Transverse colon (tissue), 4 donors: Measurements from ENCODE around the gene BICDL2. TPM values are rescaled to one million over a fixed set of nuclear protein-coding genes. Genes with fewer than 3 reads are reported as not detected.
A peak's percentile ranks its signal among the peaks of the same experiment; 100 is the strongest.
"Not testable (repeated sequence)": the region's sequence is repeated elsewhere in the genome, so short reads cannot be mapped to it uniquely, and the experiment has no call there.

ENCODE experiments used
- DNase-seq: peaks from one replicate; pipeline ENCODE4 v3.0.0-alpha.2; 2019
- H3K27ac ChIP-seq, 4 donors: fragments of 200-600 bp; sonication (generic); 2 replicates each; pipeline ENCODE4 v1.5.1; 2016 to 2018; ENCODE audit warnings: inconsistent platforms in 4 of 4
- H3K27me3 ChIP-seq: fragments of 200-600 bp; sonication (generic); 2 replicates; pipeline ENCODE4 v1.5.1; 2017; ENCODE audit warnings: inconsistent platforms
- H3K36me3 ChIP-seq, 4 donors: fragments of 200-600 bp; sonication (generic); 2 replicates each; pipeline ENCODE4 v1.5.1; 2017 to 2019; ENCODE audit warnings: inconsistent platforms in 4 of 4
- H3K4me1 ChIP-seq, 4 donors: fragments of 200-600 bp; sonication (generic); 2 replicates each; pipeline ENCODE4 v1.5.1; 2017 to 2020; ENCODE audit warnings: inconsistent platforms in 4 of 4
- H3K4me3 ChIP-seq, 4 donors: fragments of 200-600 bp; sonication (generic); 1 replicate in 1 of 4; 2 replicates in 3 of 4; pipeline versions ENCODE4 v1.5.1 to v1.6.1; 2017 to 2019; ENCODE audit warnings: inconsistent platforms in 4 of 4
- H3K9me3 ChIP-seq, 2 donors: fragments of 200-600 bp; sonication (generic); 2 replicates each; pipeline ENCODE4 v1.5.1; 2017 to 2019; ENCODE audit warnings: inconsistent platforms in 2 of 2
- CTCF ChIP-seq, 5 experiments: fragments of 200-600 bp in 3 of 5; fragments of 450-650 bp in 2 of 5; sonication (generic) in 3 of 5; IDR thresholded peaks; 1 replicate in 2 of 5; 2 replicates in 3 of 5; pipeline ENCODE4 v1.5.1; 2016 to 2017; ENCODE audit warnings: antibody characterized with exemption in 5 of 5, inconsistent platforms in 3 of 5, mild to moderate bottlenecking in 2 of 5, moderate library complexity in 1 of 5
- EP300 ChIP-seq: sonication (generic); formaldehyde crosslinking; IDR thresholded peaks from one replicate; pipeline ENCODE4 v1.6.1; 2017; ENCODE audit warnings: antibody characterized with exemption, low read depth
- POLR2A ChIP-seq: fragments of 450-650 bp; IDR thresholded peaks from one replicate; pipeline ENCODE4 v1.6.1; 2016; ENCODE audit warnings: antibody characterized with exemption, mild to moderate bottlenecking, moderate library complexity
- POLR2AphosphoS5 ChIP-seq, 3 donors: sonication (generic); formaldehyde crosslinking; IDR thresholded peaks; one replicate each; pipeline ENCODE4 v1.6.1; 2016; ENCODE audit warnings: antibody characterized with exemption in 3 of 3
- WGBS, 2 donors: methylation state at CpG; one replicate each; pipeline ENCODE4 v1.1.5; 2018; ENCODE audit warnings: low coverage in 1 of 2; 5-methylcytosine and 5-hydroxymethylcytosine counted together
- in situ Hi-C, 4 donors: fragments of 200-750 bp; cut with MboI; loops; one replicate each; pipeline versions ENCODE4 v1.15.0 to v1.15.1; 2017; ENCODE audit warnings: low sequenced_read_pairs in 3 of 4, low pct_ligation_motif_present in 1 of 4, low pct_unique_long_range_greater_than_20kb in 1 of 4
- intact Hi-C: fragments of 100-400 bp; cut with DNase I; formaldehyde crosslinking; loops from one replicate; pipeline ENCODE4 v1.15.1; 2023; ENCODE audit warnings: low total_unique reads
- total RNA-seq, 4 donors: library from RNA; depleted of rRNA; stranded (reverse); fragments of >200 nt; gene quantifications; one replicate each; pipeline ENCODE4 v1.1.0, GENCODE V29; 2016

Gene BICDL2
- total RNA-seq, 4 donors from 2014 or later: 123 to 357 (median 167) TPM

DNA sequence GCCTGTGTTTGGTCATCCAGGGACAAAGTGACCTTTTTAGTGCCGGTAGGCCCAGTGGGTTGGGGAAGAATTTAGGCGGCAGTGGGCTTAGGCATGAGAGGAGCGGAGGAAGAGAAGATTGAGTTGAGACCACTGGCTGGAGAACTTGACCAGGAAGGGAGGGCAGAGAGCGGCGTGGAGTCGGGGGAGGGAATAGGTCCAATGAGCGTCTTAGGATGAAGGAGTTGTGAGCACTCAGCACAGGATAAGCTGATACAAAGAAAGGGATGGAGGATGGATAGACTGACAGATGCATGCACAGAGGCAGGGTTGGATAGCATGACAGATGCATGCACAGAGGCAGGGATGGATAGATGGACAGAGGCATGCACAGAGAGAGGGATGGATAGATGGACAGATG, 36.7 kb upstream of the BICDL2 start:
- H3K27ac ChIP-seq: no peak overlapping the region

DNA sequence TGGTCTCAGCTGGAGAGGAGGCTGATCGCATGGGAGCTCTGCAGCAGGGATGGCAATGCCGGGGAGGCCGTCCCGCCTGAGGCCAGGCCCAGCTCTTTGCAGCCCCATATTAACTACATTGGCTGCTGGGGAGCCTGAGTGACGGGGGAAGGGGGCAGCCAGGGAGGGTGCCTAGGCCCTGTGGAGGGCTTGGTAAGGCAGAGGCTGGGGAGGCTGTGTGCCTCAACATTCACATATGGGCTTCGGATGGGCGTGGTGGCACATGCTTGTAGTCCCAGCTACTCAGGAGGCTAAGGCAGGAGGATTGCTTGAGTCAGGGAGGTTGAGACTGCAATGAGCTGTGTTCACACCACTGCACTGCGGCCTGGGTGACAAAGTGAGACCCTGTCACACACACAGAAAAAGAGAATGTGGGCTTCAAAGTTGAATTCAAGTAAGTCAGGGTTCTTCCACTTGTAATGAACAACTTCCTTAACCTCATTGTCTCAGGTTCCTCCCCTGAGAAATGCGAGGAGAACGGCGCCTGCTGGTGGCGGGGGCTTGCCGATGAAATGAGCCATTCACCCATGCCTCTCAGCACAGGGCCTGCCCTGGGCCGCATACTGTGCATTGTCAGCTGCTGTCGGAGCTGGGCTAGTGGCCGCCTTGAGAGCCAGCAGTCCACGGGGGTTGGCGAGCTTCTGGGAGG, 36.0 kb upstream of the BICDL2 start:
- H3K27ac ChIP-seq, H3K4me1 ChIP-seq, intact Hi-C loops, in situ Hi-C loops, H3K36me3 ChIP-seq, H3K9me3 ChIP-seq, H3K4me3 ChIP-seq, H3K27me3 ChIP-seq: not testable (repeated sequence)
- DNase-seq: peak; percentile 44
- WGBS, 2 donors: 71% methylated on average over 12 of the region's 18 CpGs; no CpG with 5 or more reads in 1 of the 2 donors

More for the DNA sequence above, 36.7 kb upstream of the BICDL2 start:
- 86 to 92% methylated on average over 6 to 7 of the region's 7 CpGs for WGBS, 2 donors
- H3K36me3 ChIP-seq: no peaks in the 10 kb centered on the region
- no peak overlapping the region for H3K4me3 ChIP-seq
- no peaks in the 10 kb centered on the region for H3K9me3 ChIP-seq
- H3K4me1 ChIP-seq: peaks cover 0 to 7% (median 2%) of the 10 kb centered on the region in 4 donors
- TF ChIP-seq POLR2AphosphoS5 (IDR thresholded peaks at IDR 0.05) (no peak), CTCF (IDR thresholded peaks at IDR 0.05) (no peak), EP300 (no peak), POLR2A (no peak)
- intact Hi-C loops (no loop called here), in situ Hi-C loops (no loop called here)
- no peaks in the 10 kb centered on the region for H3K27me3 ChIP-seq
- DNase-seq: no peak

GRCh38 chr16:3072148-3072547, 35.4 kb upstream of the BICDL2 start:
- in situ Hi-C loops, intact Hi-C loops, H3K27ac ChIP-seq, H3K9me3 ChIP-seq, H3K27me3 ChIP-seq, H3K4me3 ChIP-seq, DNase-seq, H3K36me3 ChIP-seq: not testable (repeated sequence)
- 44% methylated on average over 4 of the region's 4 CpGs; no CpG with 5 or more reads in 1 of the 2 donors for WGBS, 2 donors
- peaks cover 0 to 12% (median 9%) of the 10 kb centered on the region in 4 donors for H3K4me1 ChIP-seq

GRCh38 chr16:3071655-3072054, 34.9 kb upstream of the BICDL2 start:
- peaks cover 0 to 12% (median 9%) of the 10 kb centered on the region in 4 donors for H3K4me1 ChIP-seq
- intact Hi-C loops: no loop called here
- H3K4me3 ChIP-seq: no peak overlapping the region
- H3K36me3 ChIP-seq: no peaks in the 10 kb centered on the region
- H3K27ac ChIP-seq: no peak overlapping the region
- H3K9me3 ChIP-seq: no peaks in the 10 kb centered on the region
- in situ Hi-C loops: no loop called here
- no peaks in the 10 kb centered on the region for H3K27me3 ChIP-seq
- DNase-seq: no peak
- no peak for TF ChIP-seq CTCF (IDR thresholded peaks at IDR 0.05)
- TF ChIP-seq POLR2A: no peak
- TF ChIP-seq EP300: no peak
- 72 to 86% methylated on average over 3 to 7 of the region's 7 CpGs for WGBS, 2 donors

DNA sequence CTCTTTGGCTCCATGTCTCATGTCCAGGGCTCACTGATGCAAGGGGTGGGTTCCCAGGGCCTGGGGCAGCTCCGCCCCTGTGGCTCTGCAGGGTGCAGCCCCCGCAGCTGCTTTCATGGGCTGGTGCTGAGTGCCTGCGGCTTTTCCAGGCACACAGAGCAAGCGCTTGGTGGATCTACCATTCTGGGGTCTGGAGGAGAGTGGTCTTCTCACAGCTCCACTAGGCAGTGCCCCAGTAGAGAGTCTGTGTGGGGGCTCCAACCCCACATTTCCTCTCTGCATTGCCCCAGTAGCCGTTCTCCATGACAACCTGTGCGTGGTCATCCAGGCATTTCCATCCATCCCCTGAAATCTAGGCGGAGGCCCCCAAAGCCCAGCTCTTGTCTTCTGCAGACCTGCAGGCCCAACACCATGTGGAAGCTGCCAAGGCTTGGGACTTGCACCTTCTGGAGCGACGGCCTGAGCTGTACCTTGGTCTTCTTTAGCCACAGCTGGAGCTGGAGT, 33.9 kb upstream of the BICDL2 start:
- Histone ChIP-seq H3K4me1 (peaks cover 0 to 20% (median 15%) of the 10 kb centered on the region in 4 donors), H3K9me3 (no peaks in the 10 kb centered on the region), H3K36me3 (no peaks in the 10 kb centered on the region), H3K4me3 (no peak overlapping the region), H3K27ac (no peak overlapping the region), H3K27me3 (no peaks in the 10 kb centered on the region)
- intact Hi-C loops: no loop called here
- WGBS, 2 donors: 90% methylated on average over 9 of the region's 9 CpGs; no CpG with 5 or more reads in 1 of the 2 donors
- no peak for DNase-seq
- in situ Hi-C loops: no loop called here
- TF ChIP-seq POLR2AphosphoS5 (IDR thresholded peaks at IDR 0.05) (no peak), EP300 (no peak), CTCF (IDR thresholded peaks at IDR 0.05) (no peak), POLR2A (no peak)

DNA sequence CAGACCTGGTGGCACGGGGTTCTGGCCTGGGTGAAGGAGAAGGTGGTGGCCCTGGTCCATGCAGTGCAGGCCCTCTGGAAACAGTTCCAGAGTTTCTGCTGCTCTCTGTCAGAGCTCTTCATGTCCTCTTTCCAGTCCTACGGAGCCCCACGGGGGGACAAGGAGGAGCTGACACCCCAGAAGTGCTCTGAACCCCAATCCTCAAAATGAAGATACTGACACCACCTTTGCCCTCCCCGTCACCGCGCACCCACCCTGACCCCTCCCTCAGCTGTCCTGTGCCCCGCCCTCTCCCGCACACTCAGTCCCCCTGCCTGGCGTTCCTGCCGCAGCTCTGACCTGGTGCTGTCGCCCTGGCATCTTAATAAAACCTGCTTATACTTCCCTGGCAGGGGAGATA, 32.4 kb upstream of the BICDL2 start:
- H3K4me1 ChIP-seq: peaks cover 6 to 32% (median 24%) of the 10 kb centered on the region in 4 donors
- in situ Hi-C loops: loop anchor here in 2 of 4 donors (10.0 kb wide), 1 partner anchor 56 kb away; no protein-coding TSS in a partner anchor
- H3K9me3 ChIP-seq, H3K36me3 ChIP-seq, intact Hi-C loops, H3K4me3 ChIP-seq, H3K27ac ChIP-seq, H3K27me3 ChIP-seq, DNase-seq: not testable (repeated sequence)
- WGBS, 2 donors: 89% methylated on average over 10 of the region's 11 CpGs; no CpG with 5 or more reads in 1 of the 2 donors
